Measurements from ENCODE around the gene AFAP1.

The AFAP1 gene

GRCh38 chr4:7963691-7964090, 24.0 kb upstream of the AFAP1 start:
- no peak for TF ChIP-seq GATA3 (IDR thresholded peaks at IDR 0.05; ENCODE audit: low read depth, low read length)
- TF ChIP-seq GATA2 (IDR thresholded peaks at IDR 0.05; ENCODE audit: low read depth, low read length), result no peak

DNA sequence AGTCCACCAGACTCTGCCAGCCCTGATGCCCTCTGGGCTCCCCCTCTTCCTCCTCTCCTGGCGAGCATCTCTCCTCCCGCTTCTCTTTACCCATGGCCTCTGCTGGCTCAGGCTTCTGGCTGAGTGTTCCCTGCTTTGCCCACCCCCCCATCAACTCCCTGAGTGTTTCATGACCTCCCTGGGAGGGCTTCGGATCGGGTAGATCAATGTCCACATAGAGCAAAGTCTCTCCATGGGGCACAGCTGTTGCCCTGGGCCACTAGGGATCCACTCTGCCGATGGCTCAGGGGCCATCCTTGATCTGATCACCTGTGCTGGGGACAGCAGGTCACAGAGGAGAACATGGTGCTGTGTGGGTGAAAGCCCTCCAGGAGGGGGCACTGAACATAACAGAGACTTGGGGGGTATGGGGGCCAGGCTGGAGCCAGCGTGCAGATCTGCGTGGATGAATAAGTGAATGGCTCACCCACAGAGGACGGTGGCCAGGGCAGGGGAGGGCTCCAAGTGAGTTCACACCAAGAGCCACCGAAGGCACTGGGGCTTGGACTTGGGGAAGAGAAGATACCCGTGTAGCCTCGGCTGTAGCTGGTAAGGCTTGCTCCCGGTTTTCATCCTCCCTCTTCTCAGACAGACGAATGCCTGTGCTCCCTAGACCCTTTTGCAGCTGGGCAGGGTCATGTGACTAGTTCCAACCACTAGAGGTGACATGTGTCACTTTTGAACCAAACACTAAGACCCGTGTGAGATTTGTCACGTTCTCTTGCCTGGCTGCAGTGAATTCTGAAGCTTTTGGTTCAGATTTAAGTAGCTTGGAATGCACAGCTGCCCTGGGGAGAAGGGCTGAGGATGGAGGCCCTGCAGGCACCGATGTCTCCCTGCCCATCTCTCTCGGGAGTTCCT, 23.2 kb upstream of the AFAP1 start:
- TF ChIP-seq GATA3 (IDR thresholded peaks at IDR 0.05; ENCODE audit: low read depth, low read length) (no peak), GATA2 (IDR thresholded peaks at IDR 0.05; ENCODE audit: low read depth, low read length) (no peak)

DNA sequence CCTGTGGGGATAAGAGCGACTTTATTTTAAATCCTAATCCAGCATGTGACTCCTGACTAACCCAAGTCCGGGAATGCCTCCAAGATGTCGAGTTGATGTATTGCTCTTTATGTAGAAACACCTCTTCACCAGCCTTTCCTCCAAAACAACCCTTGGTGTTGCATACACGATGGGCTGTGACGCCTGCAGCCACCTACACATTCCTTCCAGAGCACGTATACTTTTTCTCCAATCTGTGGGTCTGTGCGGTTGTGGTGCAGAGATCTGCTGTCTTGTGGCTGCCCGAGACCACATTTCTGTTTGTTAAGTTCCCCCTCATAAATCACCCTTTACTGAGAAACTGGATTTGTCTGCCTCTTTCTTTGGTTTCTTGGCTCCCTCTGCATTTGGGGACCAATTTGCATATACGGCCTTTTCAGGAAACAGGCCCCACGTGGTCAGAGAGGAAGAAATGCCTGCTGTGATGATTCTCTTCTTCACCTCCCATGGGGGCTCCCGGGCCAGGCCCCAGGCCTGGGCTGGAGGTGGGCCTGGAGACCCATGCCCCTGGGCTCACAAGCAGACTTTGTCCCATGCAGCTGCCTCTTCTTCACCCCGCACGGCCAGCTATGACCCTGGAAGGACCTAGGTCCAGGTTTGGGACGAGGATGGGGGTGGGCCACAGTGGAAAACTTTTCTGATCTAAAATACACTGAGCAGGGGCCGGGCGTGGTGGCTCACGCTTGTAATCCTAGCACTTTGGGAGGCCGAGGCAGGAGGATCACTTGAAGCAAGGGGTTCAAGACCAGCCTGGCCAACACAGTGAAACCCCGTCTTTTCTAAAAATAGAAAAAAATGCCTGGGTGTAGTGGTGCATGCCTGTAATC, 21.4 kb upstream of the AFAP1 start:
- no peak for TF ChIP-seq GATA2 (IDR thresholded peaks at IDR 0.05; ENCODE audit: low read depth, low read length)
- no peak for TF ChIP-seq GATA3 (IDR thresholded peaks at IDR 0.05; ENCODE audit: low read depth, low read length)

DNA sequence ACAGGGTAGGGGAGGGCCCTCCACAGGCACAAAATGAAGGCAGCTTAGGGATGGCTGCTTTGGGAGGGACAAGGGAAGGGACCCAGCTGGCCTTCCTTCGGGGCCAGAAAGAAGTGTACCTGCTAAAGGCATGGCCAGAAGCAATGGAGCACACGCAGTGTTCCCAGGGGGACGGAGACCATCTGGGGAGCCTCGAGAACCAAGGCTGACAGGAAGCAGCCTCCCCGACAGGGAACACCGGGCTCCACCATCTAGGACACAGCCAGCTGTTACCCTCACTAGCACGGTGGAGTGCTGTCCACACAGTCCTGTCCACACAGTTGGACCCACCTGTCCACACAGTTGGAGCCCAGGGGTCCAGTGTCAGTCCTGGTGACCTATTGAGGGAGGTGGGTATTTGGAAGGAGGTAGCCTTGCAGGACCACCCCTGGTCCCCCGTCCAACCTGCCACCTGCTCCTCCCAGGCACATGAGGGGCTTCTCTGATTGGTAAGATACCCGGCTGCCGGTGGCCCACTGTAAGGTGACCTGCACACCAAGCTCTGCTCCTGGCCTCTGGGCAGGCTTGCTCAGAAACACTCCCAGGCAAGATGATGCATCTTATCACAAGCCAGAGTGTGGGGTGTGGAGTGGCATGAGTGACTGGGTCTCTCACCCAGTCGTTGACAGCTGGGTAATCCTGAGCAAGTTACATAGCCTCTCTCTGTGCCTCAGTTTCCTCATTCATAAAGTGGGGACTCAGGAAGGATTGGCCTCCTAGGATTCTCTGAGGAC, 20.5 kb upstream of the AFAP1 start:
- no peak for TF ChIP-seq GATA2 (IDR thresholded peaks at IDR 0.05; ENCODE audit: low read depth, low read length)
- TF ChIP-seq GATA3 (IDR thresholded peaks at IDR 0.05; ENCODE audit: low read depth, low read length), result no peak

DNA sequence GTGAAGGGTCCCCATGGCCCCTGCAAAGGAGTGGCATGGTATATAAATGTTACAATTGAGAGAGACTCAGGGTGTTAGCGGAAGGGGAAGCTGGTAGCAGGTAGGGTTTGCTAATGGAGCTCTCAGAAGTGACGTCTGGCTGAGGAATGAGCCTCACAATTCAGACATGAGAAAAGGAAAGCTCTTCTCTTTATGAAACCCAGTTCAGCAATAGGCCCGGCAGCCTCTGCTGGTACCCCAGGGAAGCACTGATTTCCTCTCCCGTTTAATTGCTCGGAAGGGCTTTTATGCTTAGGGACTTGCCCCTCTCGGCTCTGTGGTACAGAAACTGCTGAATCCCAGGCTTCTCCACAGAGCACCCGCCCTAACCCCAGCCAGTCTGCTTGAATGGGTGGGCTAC, 19.4 kb upstream of the AFAP1 start:
- TF ChIP-seq GATA2 (IDR thresholded peaks at IDR 0.05; ENCODE audit: low read depth, low read length) (no peak), GATA3 (IDR thresholded peaks at IDR 0.05; ENCODE audit: low read depth, low read length) (no peak)

GRCh38 chr4:7956934-7957656, 17.4 kb upstream of the AFAP1 start:
- TF ChIP-seq GATA3 (IDR thresholded peaks at IDR 0.05; ENCODE audit: low read depth, low read length), result no peak
- no peak for TF ChIP-seq GATA2 (IDR thresholded peaks at IDR 0.05; ENCODE audit: low read depth, low read length)

- TF ChIP-seq GATA2 (IDR thresholded peaks at IDR 0.05; ENCODE audit: low read depth, low read length), result no peak
- no peak for TF ChIP-seq GATA3 (IDR thresholded peaks at IDR 0.05; ENCODE audit: low read depth, low read length)
Measured at GRCh38 chr4:7956270-7956808, 16.7 kb upstream of the AFAP1 start.

GRCh38 chr4:7955393-7955792, 15.7 kb upstream of the AFAP1 start:
- TF ChIP-seq GATA3 (IDR thresholded peaks at IDR 0.05; ENCODE audit: low read depth, low read length) (no peak), GATA2 (IDR thresholded peaks at IDR 0.05; ENCODE audit: low read depth, low read length) (no peak)

DNA sequence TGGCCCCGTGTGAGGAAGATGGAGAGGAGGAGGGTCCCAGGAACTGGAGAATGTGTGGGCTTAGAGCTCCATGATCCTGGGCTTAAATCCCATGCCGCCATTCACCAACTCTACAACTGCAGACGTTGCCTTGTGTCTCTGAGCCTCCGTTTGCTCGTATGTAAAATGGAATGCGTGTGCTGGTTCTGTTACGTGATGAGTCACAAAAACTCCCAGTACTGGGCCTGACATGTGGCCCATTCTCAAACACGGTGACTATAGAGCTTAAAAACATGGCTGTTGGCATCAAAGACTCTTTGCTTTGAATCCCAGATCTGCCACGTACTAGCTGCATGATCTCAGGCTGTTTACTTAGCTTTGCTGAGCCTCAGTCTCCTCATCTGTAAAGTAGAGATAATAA, 13.0 kb upstream of the AFAP1 start:
- TF ChIP-seq GATA3 (IDR thresholded peaks at IDR 0.05; ENCODE audit: low read depth, low read length) (no peak), GATA2 (IDR thresholded peaks at IDR 0.05; ENCODE audit: low read depth, low read length) (no peak)

DNA sequence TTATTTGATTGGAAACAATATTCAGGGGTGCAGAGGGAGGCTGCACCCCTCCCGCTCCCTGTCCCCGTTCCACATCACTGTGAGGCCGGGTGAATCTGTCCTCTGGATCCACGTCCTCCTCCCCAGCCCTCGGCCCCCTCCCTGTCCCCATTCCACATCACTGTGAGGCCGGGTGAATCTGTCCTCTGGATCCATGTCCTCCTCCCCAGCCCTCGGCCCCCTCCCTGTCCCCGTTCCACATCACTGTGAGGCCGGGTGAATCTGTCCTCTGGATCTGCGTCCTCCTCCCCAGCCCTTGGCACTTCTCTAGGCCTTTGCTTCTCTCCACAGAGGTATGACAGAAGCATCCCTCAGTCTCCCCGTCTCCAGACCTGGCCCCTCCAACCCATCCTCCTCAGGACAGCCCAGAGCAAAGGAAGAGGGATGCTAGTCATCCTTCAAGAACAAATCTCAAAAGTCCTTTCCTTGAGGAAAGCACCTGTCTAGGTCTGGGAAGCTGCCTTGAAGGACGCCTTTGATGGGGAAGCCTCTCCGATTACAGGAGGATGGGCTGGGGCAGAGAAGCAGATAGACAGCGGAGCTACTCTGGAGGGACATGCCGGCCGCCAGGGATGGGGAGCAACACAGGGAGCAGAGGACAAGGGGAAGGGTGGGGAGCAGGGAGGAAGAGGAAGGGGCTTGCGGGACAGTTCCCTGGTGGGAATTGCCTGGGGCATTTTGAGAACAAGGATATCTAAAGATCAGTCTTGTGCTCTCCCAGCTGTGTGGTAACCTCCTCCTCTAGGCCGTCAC, 10.8 kb upstream of the AFAP1 start:
- no peak for TF ChIP-seq GATA2 (IDR thresholded peaks at IDR 0.05; ENCODE audit: low read depth, low read length)
- no peak for TF ChIP-seq GATA3 (IDR thresholded peaks at IDR 0.05; ENCODE audit: low read depth, low read length)

- TF ChIP-seq GATA3 (IDR thresholded peaks at IDR 0.05; ENCODE audit: low read depth, low read length), result no peak
- TF ChIP-seq GATA2 (IDR thresholded peaks at IDR 0.05; ENCODE audit: low read depth, low read length), result no peak
Measured at GRCh38 chr4:7949759-7950158, 10.1 kb upstream of the AFAP1 start.

DNA sequence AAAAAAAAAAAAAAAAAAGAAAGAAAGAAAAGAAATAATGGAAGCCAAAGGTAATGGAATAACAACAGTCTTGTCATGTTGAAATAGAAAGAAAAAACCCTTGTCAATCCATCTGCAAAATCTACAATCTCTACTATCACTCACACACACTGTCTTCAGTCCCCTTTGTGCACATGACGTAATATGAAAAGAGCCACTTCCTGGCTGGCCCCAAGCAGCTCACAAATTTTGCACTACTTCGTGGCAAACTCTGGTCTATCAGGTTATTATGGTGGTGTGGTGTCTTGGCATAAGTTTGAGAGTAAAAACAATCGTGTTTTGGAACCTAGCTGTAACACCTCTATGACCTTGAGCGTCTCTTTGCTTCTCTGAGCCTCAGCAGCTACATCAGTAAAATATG, 8.3 kb upstream of the AFAP1 start:
- TF ChIP-seq GATA3 (IDR thresholded peaks at IDR 0.05; ENCODE audit: low read depth, low read length) (no peak), GATA2 (IDR thresholded peaks at IDR 0.05; ENCODE audit: low read depth, low read length) (no peak)

Data from SH-SY5Y (cell line).